Measurements from ENCODE around the gene RAD54L2.
"Not testable (repeated sequence)": the region's sequence is repeated elsewhere in the genome, so short reads cannot be mapped to it uniquely, and the experiment has no call there.

RAD54L2 gene

DNA sequence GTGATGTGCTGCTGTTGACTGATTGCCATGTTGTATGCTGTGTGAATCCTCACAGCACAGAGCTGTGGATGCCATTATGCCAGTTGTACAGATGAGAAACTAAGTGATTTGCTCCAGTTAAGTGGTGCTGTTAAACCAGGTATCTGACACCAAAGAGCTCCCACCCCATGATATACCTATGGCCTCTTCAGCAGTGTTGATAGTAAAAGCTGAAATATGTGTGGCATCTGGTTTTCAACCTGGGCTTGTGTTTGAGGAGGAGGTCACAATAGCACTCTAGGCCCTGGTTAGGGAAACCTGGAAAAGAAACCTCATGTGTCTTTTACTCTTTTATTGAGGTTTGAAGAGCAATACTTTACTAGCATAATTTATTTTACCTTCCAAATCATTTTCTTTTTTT, 21.4 kb downstream of the RAD54L2 start:
- Mint-ChIP-seq H3K4me3 (no peak overlapping the region), H3K4me1 (peaks cover 7% of the 10 kb centered on the region), H3K27me3 (no peaks in the 10 kb centered on the region), H3K9me3 (no peaks in the 10 kb centered on the region), H3K27ac (no peak overlapping the region), H3K36me3 (ENCODE audit: low read depth) (peaks cover 14% of the 10 kb centered on the region)
- no peak for DNase-seq
- ATAC-seq: no peak

DNA sequence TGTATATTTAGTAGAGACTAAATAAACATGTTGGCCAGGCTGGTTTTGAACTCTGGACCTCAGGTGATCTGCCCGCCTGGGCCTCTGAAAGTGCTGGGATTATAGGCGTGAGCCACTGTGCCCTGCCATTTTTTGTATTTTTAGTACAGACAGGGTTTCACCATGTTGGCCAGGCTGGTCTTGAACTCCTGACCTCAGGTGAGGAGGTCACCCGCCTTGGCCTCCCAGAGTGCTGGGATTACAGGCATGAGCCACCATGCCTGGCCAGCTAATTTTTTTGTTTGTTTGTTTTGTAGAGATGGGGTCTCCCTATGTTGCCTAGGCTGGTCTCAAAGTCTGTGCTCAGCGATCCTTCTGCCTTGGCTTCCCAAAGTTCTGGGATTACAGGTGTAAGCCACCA, 23.9 kb downstream of the RAD54L2 start:
- peaks cover 11% of the 10 kb centered on the region for H3K4me1 Mint-ChIP-seq
- DNase-seq, H3K4me3 Mint-ChIP-seq, H3K27ac Mint-ChIP-seq, H3K27me3 Mint-ChIP-seq, ATAC-seq, H3K9me3 Mint-ChIP-seq: not testable (repeated sequence)
- H3K36me3 Mint-ChIP-seq (ENCODE audit: low read depth): peaks cover 14% of the 10 kb centered on the region

DNA sequence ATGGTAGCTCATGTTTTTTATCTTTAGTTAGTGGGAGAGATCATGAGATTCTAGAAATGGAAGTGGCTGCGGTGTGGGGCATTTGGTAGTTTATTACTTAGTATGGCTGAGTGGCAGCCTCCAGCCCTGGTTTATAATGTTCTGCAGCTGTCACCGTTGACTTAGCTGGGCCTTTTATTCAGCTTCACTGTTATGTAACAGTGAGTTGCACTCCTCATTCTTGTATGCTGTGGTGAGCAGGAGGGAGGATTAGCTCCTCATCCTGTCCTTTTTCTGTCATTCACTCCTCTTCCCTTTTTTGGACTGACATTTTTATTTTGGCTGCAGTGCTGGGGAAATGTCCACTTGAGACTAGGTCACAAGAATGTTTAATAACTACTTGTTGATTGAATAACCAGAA, 29.5 kb downstream of the RAD54L2 start:
- Mint-ChIP-seq H3K4me3 (no peak overlapping the region), H3K36me3 (ENCODE audit: low read depth) (peaks cover 14% of the 10 kb centered on the region), H3K4me1 (peaks cover 12% of the 10 kb centered on the region), H3K27ac (no peak overlapping the region), H3K27me3 (no peaks in the 10 kb centered on the region), H3K9me3 (no peaks in the 10 kb centered on the region)
- ATAC-seq (no peak), DNase-seq (no peak)

DNA sequence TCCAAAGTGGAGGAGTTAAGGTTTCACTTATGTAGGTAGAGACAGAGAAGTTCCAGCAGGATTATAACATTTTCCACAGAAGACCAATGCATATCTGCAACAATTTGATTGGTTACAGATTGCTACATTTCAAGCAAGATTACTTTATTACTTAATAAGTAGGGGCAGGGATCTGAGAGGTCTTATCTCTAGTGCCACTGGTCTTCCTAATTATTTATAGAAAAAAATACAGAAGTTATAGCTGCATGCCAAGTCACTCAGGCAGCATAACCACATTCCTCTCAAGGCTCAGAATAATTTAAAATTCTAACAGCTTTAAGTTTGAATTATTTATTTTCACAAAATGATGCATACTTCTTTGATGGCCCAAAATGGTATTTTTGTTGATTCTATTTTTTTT, 30.5 kb downstream of the RAD54L2 start:
- H3K9me3 Mint-ChIP-seq: no peaks in the 10 kb centered on the region
- H3K4me1 Mint-ChIP-seq: peaks cover 8% of the 10 kb centered on the region
- DNase-seq (no peak), ATAC-seq (no peak)
- no peak overlapping the region for H3K27ac Mint-ChIP-seq
- H3K27me3 Mint-ChIP-seq: no peaks in the 10 kb centered on the region
- peaks cover 19% of the 10 kb centered on the region for H3K36me3 Mint-ChIP-seq (ENCODE audit: low read depth)
- H3K4me3 Mint-ChIP-seq: no peak overlapping the region

DNA sequence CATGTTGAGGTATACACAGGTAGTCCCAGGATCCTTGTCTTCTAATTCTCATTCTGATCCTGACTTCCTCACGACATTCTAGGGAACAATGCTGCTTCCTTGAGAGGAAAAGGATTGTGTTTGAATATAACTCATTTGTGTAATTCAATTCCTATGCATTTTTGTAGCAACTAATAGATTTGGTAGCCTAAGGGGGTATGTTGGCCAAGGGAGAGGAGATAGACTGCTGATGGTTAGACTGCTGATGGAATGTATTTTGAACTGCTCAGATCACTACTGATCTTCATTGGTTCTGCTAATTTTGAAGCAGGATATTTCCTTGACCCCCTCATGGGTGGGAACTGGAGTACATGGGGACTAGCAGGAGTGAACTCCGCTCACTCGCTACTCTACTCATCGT, 39.7 kb downstream of the RAD54L2 start:
- DNase-seq (no peak), ATAC-seq (no peak)
- peaks cover 30% of the 10 kb centered on the region for H3K36me3 Mint-ChIP-seq (ENCODE audit: low read depth)
- no peaks in the 10 kb centered on the region for H3K27me3 Mint-ChIP-seq
- H3K27ac Mint-ChIP-seq: peak overlapping the region; percentile 27
- no peak overlapping the region for H3K4me3 Mint-ChIP-seq
- no peaks in the 10 kb centered on the region for H3K9me3 Mint-ChIP-seq
- H3K4me1 Mint-ChIP-seq: peaks cover 14% of the 10 kb centered on the region

DNA sequence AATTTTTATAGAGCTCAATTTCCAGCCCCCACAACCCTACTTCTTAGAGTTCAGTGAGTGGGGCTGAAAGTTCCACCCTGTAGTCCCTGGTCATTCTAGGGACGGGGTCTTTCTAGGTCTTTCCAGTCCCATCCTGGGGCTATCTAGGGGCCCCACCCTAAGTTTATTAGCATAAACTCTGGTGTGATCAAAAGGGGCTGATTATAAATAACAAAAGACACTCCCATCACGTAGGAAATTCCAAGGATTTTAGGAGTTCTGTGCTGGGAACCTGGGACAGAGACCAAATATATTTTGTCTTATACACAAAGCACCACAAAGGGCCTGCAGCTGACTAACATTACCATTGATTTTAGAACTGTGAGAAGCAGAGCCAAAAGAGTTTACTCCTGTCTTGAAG, 41.9 kb downstream of the RAD54L2 start:
- Mint-ChIP-seq H3K27me3 (no peaks in the 10 kb centered on the region), H3K4me1 (peaks cover 13% of the 10 kb centered on the region), H3K36me3 (ENCODE audit: low read depth) (peaks cover 15% of the 10 kb centered on the region), H3K9me3 (no peaks in the 10 kb centered on the region), H3K4me3 (no peak overlapping the region), H3K27ac (no peak overlapping the region)
- ATAC-seq: no peak
- no peak for DNase-seq

DNA sequence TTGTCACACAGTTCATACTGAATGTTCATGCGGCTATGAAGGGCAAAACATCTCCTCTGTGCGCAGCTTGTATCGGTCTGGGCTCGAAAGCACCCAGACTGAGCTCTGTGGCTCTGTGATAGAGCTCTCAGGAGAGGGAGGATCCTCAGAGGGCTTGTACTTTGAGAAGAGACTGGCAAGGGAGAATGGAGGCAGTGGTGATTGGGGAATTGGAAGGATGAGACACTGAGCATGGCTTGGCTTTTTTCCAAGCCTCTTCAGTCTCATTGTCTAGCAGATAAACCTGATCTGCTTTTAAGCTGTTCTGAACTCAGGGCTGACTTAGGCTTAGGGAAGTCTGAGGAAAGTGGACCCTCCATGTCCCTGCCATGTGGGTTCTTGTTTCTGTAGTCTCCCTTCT, 43.0 kb downstream of the RAD54L2 start:
- Mint-ChIP-seq H3K27me3 (no peaks in the 10 kb centered on the region), H3K4me1 (peaks cover 2% of the 10 kb centered on the region), H3K27ac (no peak overlapping the region), H3K4me3 (no peak overlapping the region), H3K9me3 (no peaks in the 10 kb centered on the region), H3K36me3 (ENCODE audit: low read depth) (peaks cover 12% of the 10 kb centered on the region)
- no peak for ATAC-seq
- DNase-seq: no peak

DNA sequence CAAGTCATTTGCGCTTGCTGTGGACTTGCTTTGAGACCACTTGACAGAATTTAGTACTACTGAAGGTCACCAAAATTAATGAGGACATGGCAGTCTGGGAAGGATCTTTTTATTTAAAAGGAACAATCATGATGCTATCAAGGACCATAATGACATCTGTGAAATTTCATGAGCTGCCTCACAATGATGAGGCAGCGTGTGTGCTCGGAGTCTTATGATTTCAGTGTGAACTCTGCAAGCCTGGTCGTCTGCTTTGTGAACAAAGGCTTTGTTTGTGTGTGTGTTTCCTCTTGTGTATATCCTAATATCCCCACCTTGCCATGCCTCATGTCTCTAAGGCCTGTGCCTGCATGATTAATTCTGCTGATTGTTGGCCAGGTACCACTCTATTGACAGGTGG, 46.7 kb downstream of the RAD54L2 start:
- ATAC-seq: no peak
- H3K27me3 Mint-ChIP-seq: no peaks in the 10 kb centered on the region
- H3K36me3 Mint-ChIP-seq (ENCODE audit: low read depth): peaks cover 8% of the 10 kb centered on the region
- H3K9me3 Mint-ChIP-seq: no peaks in the 10 kb centered on the region
- no peak overlapping the region for H3K27ac Mint-ChIP-seq
- no peak for DNase-seq
- H3K4me3 Mint-ChIP-seq: no peak overlapping the region
- H3K4me1 Mint-ChIP-seq: peaks cover 7% of the 10 kb centered on the region

DNA sequence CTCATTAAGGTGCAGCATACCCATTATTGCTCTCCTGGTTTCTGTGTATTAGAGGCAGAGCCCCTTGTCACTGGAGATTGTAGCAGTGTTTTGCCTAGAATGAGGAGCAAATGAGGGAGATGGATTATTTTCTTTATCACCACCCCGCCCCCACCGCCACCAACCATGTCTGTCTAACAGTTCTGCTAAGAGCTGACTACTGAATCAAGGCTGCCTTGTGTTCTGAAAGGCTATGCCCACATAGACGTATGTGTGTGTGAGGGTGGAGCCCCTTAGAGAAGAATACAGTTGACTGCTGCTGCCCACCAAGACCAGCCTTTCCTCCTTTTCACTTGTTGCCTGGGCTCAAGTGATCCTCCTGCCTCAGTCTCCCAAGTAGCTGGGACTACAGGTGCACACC, 47.4 kb downstream of the RAD54L2 start:
- Mint-ChIP-seq H3K9me3 (no peaks in the 10 kb centered on the region), H3K27me3 (no peaks in the 10 kb centered on the region), H3K4me3 (no peak overlapping the region), H3K4me1 (peaks cover 7% of the 10 kb centered on the region), H3K36me3 (ENCODE audit: low read depth) (peaks cover 15% of the 10 kb centered on the region), H3K27ac (no peak overlapping the region)
- DNase-seq (no peak), ATAC-seq (no peak)
